PC-3 (cell line): Measurements from ENCODE around the gene ATXN1L. TPM values are rescaled to one million over a fixed set of nuclear protein-coding genes. Genes with fewer than 3 reads are reported as not detected.
A peak's percentile ranks its signal among the peaks of the same experiment; 100 is the strongest.

ENCODE experiments used
- ATAC-seq: fragments of 200-7000 bp; cut with Tn5 transposase; 2 replicates; pipeline ENCODE4 v1.9.1; 2020; ENCODE audit warnings: mild to moderate bottlenecking, moderate library complexity
- BruUV-seq: library from RNA; stranded (reverse); fragments of 400-500 nt; replicated peaks from 2 replicates; lab custom pipeline; 2021; lab: Mats Ljungman, UMichigan
- CTCF ChIA-PET: fragments of 300-600 bp; sonication (Branson Sonifier 250); formaldehyde crosslinking; loops from one replicate; lab custom pipeline; 2022; ENCODE audit warnings: antibody characterized with exemption; lab: Charles Lee
- POLR2A ChIA-PET: fragments of 300-600 bp; sonication (Branson Sonifier 250); formaldehyde crosslinking; loops from one replicate; lab custom pipeline; 2022; ENCODE audit warnings: antibody characterized with exemption; ENCODE audit not compliant: unreplicated experiment; lab: Charles Lee
- DNase-seq: peaks from one replicate; pipeline ENCODE4 v3.0.0-alpha.2; 2015
- H2AFZ ChIP-seq: fragments of 300-600 bp; sonication (generic); 2 replicates; pipeline ENCODE4 v1.6.0; 2016; ENCODE audit warnings: antibody characterized with exemption, low read length
- H3F3A ChIP-seq: fragments of 300-600 bp; sonication (generic); one replicate; pipeline ENCODE4 v1.6.0; 2017; ENCODE audit warnings: antibody characterized with exemption, low read length, control low read depth, mild to moderate bottlenecking; ENCODE audit not compliant: unreplicated experiment
- H3K27ac ChIP-seq: fragments of 300-600 bp; sonication (generic); 2 replicates; pipeline ENCODE4 v1.5.1; 2016; ENCODE audit warnings: mild to moderate bottlenecking, low read length
- H3K27me3 ChIP-seq: fragments of 300-600 bp; sonication (generic); 2 replicates; pipeline ENCODE4 v1.6.1; 2016; ENCODE audit warnings: low read length, mixed read lengths
- H3K36me3 ChIP-seq: fragments of 300-600 bp; sonication (generic); 2 replicates; pipeline ENCODE4 v1.6.1; 2016; ENCODE audit warnings: low read depth, mixed run types, low read length, mixed read lengths
- H3K4me1 ChIP-seq: fragments of 300-600 bp; sonication (generic); 2 replicates; pipeline ENCODE4 v1.5.1; 2016; ENCODE audit warnings: low read length; ENCODE audit not compliant: insufficient read depth
- H3K4me2 ChIP-seq: fragments of 300-600 bp; sonication (generic); 2 replicates; pipeline ENCODE4 v1.6.0; 2016; ENCODE audit warnings: low read length
- H3K4me3 ChIP-seq: fragments of 300-600 bp; sonication (generic); 2 replicates; pipeline ENCODE4 v1.5.1; 2016; ENCODE audit warnings: mild to moderate bottlenecking, low read length, mixed read lengths
- H3K79me2 ChIP-seq: fragments of 300-600 bp; sonication (generic); 2 replicates; pipeline ENCODE4 v1.6.1; 2017; ENCODE audit warnings: low read length, mixed read lengths
- H3K9ac ChIP-seq: fragments of 300-600 bp; sonication (generic); 2 replicates; pipeline ENCODE4 v1.6.0; 2016; ENCODE audit warnings: mild to moderate bottlenecking, low read length
- H3K9me2 ChIP-seq: fragments of 300-600 bp; sonication (generic); replicated peaks from 2 replicates; pipeline ENCODE4 v1.6.1; 2016; ENCODE audit warnings: mixed run types, low read length, mixed read lengths
- H3K9me3 ChIP-seq: fragments of 300-600 bp; sonication (generic); 2 replicates; pipeline ENCODE4 v1.6.1; 2016; ENCODE audit warnings: low read length, mixed read lengths
- H4K20me1 ChIP-seq: fragments of 300-600 bp; sonication (generic); 2 replicates; pipeline ENCODE4 v1.6.1; 2016; ENCODE audit warnings: low read length, mixed read lengths
- EZH2 ChIP-seq: fragments of 300-600 bp; sonication (generic); IDR thresholded peaks from one replicate; pipeline ENCODE4 v1.6.1; 2017; ENCODE audit warnings: antibody characterized with exemption, mild to moderate bottlenecking, low read length; ENCODE audit not compliant: unreplicated experiment
- EZH2phosphoT487 ChIP-seq: fragments of 300-600 bp; sonication (generic); IDR thresholded peaks from 2 replicates; pipeline ENCODE4 v1.6.1; 2018; ENCODE audit warnings: mild to moderate bottlenecking, antibody characterized with exemption, low read length, borderline replicate concordance
- intact Hi-C: fragments of 100-400 bp; cut with micrococcal nuclease; formaldehyde crosslinking; loops from 2 replicates; pipeline ENCODE4 v1.9.0; 2023
- total RNA-seq: library from RNA; depleted of rRNA; stranded (reverse); fragments of >200 nt; gene quantifications from 2 replicates; pipeline ENCODE4 v1.2.3, GENCODE V29; 2014
- TF ChIP-seq, protein P1 (sequence below): fragments of 300-600 bp; sonication (generic); conservative IDR thresholded peaks from 2 replicates; pipeline ENCODE4 v1.5.1; 2017; ENCODE audit warnings: antibody characterized with exemption, low read depth, mild to moderate bottlenecking, low read length

Gene ATXN1L
- total RNA-seq, 1 experiment from 2014 or later, result 8.5 TPM

DNA sequence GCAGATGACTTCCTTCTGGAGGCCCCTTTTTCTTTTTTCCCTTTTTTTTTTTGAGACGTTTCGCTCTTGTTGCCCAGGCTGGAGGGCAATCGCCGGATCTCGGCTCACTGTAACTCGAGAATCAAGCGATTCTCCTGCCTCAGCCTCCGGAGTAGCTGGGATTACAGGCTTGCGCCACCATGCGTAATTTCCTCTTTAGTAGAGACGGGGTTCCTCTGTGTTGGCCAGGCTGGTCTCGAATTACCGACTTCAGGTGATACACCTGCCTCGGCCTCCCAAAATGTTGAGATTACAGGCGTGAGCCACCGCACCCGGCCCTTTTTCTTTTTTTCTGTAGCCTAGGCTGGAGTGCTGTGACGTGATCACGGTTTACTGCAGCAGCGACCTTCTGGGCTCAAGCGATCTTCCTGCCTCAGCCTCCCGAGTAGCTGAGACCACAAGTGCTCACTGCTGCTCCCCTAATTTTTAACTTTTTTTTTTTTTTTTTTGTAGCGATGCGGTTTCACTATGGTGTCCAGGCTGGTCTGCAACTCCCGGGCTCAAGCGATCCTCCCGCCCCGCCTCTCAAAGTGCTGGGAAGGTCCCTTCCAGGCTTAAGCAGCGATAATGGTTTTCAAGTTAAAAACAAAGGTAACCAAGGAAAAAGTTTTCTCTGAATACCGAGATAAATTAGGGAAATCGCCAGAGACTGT, 48.6 kb downstream of the ATXN1L start:
- intact Hi-C loops, result loop anchor here (5.0 kb wide), 1 partner anchor 198 kb away; the partner anchor contains the start of genes DHX38 and TXNL4B
- Histone ChIP-seq H3K9me2 (no peaks in the 10 kb centered on the region), H3K36me3 (no peaks in the 10 kb centered on the region), H3K9ac (peak overlapping the region; percentile 98), H3K27ac (peak overlapping the region; percentile 82), H3K79me2 (peaks cover 41% of the 10 kb centered on the region), H4K20me1 (peaks cover 20% of the 10 kb centered on the region; the same call in 1 of the 2 replicates), H3K4me2 (peak overlapping the region; percentile 98), H3K4me1 (peaks cover 13% of the 10 kb centered on the region; the same call in 1 of the 2 replicates), H3F3A (no peaks in the 10 kb centered on the region), H3K9me3 (no peaks in the 10 kb centered on the region), H3K27me3 (no peaks in the 10 kb centered on the region), H2AFZ (peak overlapping the region; percentile 88), H3K4me3 (peak overlapping the region; percentile 100)
- TF ChIP-seq, protein P1, sequence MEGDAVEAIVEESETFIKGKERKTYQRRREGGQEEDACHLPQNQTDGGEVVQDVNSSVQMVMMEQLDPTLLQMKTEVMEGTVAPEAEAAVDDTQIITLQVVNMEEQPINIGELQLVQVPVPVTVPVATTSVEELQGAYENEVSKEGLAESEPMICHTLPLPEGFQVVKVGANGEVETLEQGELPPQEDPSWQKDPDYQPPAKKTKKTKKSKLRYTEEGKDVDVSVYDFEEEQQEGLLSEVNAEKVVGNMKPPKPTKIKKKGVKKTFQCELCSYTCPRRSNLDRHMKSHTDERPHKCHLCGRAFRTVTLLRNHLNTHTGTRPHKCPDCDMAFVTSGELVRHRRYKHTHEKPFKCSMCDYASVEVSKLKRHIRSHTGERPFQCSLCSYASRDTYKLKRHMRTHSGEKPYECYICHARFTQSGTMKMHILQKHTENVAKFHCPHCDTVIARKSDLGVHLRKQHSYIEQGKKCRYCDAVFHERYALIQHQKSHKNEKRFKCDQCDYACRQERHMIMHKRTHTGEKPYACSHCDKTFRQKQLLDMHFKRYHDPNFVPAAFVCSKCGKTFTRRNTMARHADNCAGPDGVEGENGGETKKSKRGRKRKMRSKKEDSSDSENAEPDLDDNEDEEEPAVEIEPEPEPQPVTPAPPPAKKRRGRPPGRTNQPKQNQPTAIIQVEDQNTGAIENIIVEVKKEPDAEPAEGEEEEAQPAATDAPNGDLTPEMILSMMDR, result 0 out of 2 replicates have a peak, but pooled peaks have one; percentile 13
- TF ChIP-seq EZH2, result no peak
- POLR2A ChIA-PET, result no interaction called here
- BruUV-seq, result no TSS peak
- peak; percentile 59 for DNase-seq
- CTCF ChIA-PET, result no interaction called here
- ATAC-seq, result peak; percentile 48

DNA sequence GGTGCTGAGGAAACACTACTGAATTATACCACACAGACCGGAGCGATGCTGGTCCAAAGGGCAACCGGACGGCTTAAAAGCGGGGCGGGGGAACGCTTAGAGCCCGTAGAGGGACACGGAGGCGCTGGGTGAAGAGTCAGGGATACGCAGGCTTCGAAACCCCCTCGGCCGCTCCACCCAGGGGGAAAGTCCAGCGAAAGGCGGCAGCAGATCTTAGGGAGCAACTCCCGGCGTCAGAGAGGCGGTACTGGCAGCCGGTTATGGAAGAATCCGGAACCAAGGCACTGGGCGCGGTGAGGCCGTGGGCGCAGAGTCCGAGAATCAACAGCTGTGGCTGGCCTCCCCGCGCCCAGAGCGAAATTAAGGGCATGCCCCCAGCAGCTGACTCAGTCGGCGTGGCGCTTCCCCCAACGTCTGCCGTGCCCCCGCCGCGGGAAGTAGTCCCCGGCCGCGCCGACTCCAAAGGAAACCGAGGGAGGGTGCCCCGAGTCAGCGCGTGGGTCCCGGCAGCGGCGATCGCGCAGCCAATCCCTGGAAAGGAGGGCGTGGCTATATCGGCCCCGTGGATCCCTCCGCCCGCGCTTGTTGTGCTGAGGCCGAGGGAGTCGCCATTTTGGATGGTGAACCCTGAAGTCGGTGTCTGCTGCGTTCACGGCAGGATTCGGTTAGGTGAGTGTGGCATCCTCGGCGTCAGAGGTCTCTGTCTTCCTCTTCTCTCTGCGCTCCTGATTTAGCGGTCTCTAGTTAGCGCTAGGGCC, 49.3 kb downstream of the ATXN1L start, which contains the start of gene IST1:
IST1 (plus strand) TSS at position 611 of the 758 bp plus-strand sequence. CDS start 20,110 bp downstream, outside the sequence.
- peaks cover 48% of the 10 kb centered on the region for H3K79me2 ChIP-seq
- peak; percentile 87 for ATAC-seq
- ChIA-PET CTCF (no interaction called here), POLR2A (no interaction called here)
- H2AFZ ChIP-seq, result peak within 1 kb of the TSS; percentile 88
- H3K4me3 ChIP-seq, result peak within 1 kb of the TSS; percentile 100
- H3K27me3 ChIP-seq, result no peaks in the 10 kb centered on the region
- peak within 1 kb of the TSS; percentile 98 for H3K4me2 ChIP-seq
- no peaks in the 10 kb centered on the region for H3K36me3 ChIP-seq
- DNase-seq, result peak; percentile 92
- intact Hi-C loops, result loop anchor here (5.0 kb wide), 1 partner anchor 197 kb away; the partner anchor contains the start of genes DHX38 and TXNL4B
- H3K4me1 ChIP-seq, result peaks cover 13% of the 10 kb centered on the region; the same call in 1 of the 2 replicates
- TSS peak; percentile 77 for BruUV-seq
- TF ChIP-seq EZH2phosphoT487 (no peak), EZH2 (no peak)
- TF ChIP-seq, protein P1, result no peak
- H4K20me1 ChIP-seq, result peaks cover 20% of the 10 kb centered on the region; the same call in 1 of the 2 replicates
- H3F3A ChIP-seq, result no peaks in the 10 kb centered on the region
- H3K9me3 ChIP-seq, result no peaks in the 10 kb centered on the region
- H3K9me2 ChIP-seq, result no peaks in the 10 kb centered on the region
- peak within 1 kb of the TSS; percentile 82 for H3K27ac ChIP-seq
- H3K9ac ChIP-seq, result peak within 1 kb of the TSS; percentile 98
